ENCODE measurements around the gene CFAP100. TPM values are rescaled to one million over a fixed set of nuclear protein-coding genes. Genes with fewer than 3 reads are reported as not detected.

The CFAP100 gene
- total RNA-seq, 1 donor = not detected

- Histone ChIP-seq H3K4me3 (ENCODE audit: low read length) (no peak overlapping the region), H3K9me3 (ENCODE audit: low read depth, low read length) (no peaks in the 10 kb centered on the region), H3K27me3 (ENCODE audit: insufficient read depth, low read length) (no peaks in the 10 kb centered on the region), H3K4me1 (ENCODE audit: insufficient read depth, low read length) (peaks cover 12% of the 10 kb centered on the region)
Observed at GRCh38 chr3:126482503-126483255, 88.0 kb downstream of the CFAP100 start.

- H3K27me3 ChIP-seq (ENCODE audit: insufficient read depth, low read length) = no peaks in the 10 kb centered on the region
- H3K4me1 ChIP-seq (ENCODE audit: insufficient read depth, low read length) = peaks cover 13% of the 10 kb centered on the region
- H3K9me3 ChIP-seq (ENCODE audit: low read depth, low read length) = no peaks in the 10 kb centered on the region
- no peak overlapping the region for H3K4me3 ChIP-seq (ENCODE audit: low read length)
Observed at GRCh38 chr3:126483321-126483761, 88.6 kb downstream of the CFAP100 start.

- H3K9me3 ChIP-seq (ENCODE audit: low read depth, low read length) = no peaks in the 10 kb centered on the region
- H3K4me3 ChIP-seq (ENCODE audit: low read length) = no peak overlapping the region
- peaks cover 13% of the 10 kb centered on the region for H3K4me1 ChIP-seq (ENCODE audit: insufficient read depth, low read length)
- no peaks in the 10 kb centered on the region for H3K27me3 ChIP-seq (ENCODE audit: insufficient read depth, low read length)
Observed at GRCh38 chr3:126484148-126484547, 89.4 kb downstream of the CFAP100 start.

- no peaks in the 10 kb centered on the region for H3K27me3 ChIP-seq (ENCODE audit: insufficient read depth, low read length)
- peaks cover 13% of the 10 kb centered on the region for H3K4me1 ChIP-seq (ENCODE audit: insufficient read depth, low read length)
- no peaks in the 10 kb centered on the region for H3K9me3 ChIP-seq (ENCODE audit: low read depth, low read length)
- H3K4me3 ChIP-seq (ENCODE audit: low read length) = no peak overlapping the region
Observed at GRCh38 chr3:126484662-126485061, 90.0 kb downstream of the CFAP100 start.

- peaks cover 13% of the 10 kb centered on the region for H3K4me1 ChIP-seq (ENCODE audit: insufficient read depth, low read length)
- H3K27me3 ChIP-seq (ENCODE audit: insufficient read depth, low read length) = no peaks in the 10 kb centered on the region
- no peak overlapping the region for H3K4me3 ChIP-seq (ENCODE audit: low read length)
Observed at GRCh38 chr3:126485176-126485897, 90.6 kb downstream of the CFAP100 start.

GRCh38 chr3:126485956-126486355 is 91.2 kb downstream of the CFAP100 start:
- peaks cover 15% of the 10 kb centered on the region for H3K4me1 ChIP-seq (ENCODE audit: insufficient read depth, low read length)
- H3K4me3 ChIP-seq (ENCODE audit: low read length) = no peak overlapping the region
- H3K27me3 ChIP-seq (ENCODE audit: insufficient read depth, low read length) = no peaks in the 10 kb centered on the region
- no peaks in the 10 kb centered on the region for H3K9me3 ChIP-seq (ENCODE audit: low read depth, low read length)

More at GRCh38 chr3:126485176-126485897, 90.6 kb downstream of the CFAP100 start:
- no peaks in the 10 kb centered on the region for H3K9me3 ChIP-seq (ENCODE audit: low read depth, low read length)

Other genes with a start within 250 kb of the CFAP100 start
- gene ALDH1L1, start 214.3 kb upstream of the CFAP100 start, total RNA-seq = not detected
- not detected for gene KLF15, start 37.5 kb upstream of the CFAP100 start, total RNA-seq
- gene ZXDC, start 81.0 kb downstream of the CFAP100 start, total RNA-seq = 63.2 TPM
- gene UROC1, start 122.9 kb downstream of the CFAP100 start, total RNA-seq = not detected
- gene CHST13, start 129.2 kb downstream of the CFAP100 start, total RNA-seq = 1.5 TPM
- gene C3orf22, start 164.0 kb downstream of the CFAP100 start, total RNA-seq = not detected